GM21360 (cell line): ENCODE measurements around the gene TMEM125.

Experiments used
- ATAC-seq: cut with Tn5 transposase; IDR thresholded peaks from one replicate; pipeline ENCODE4 v1.9.1; 2021; ENCODE audit warnings: mild to moderate bottlenecking, moderate library complexity; ENCODE audit not compliant: unreplicated experiment

Gene TMEM125

DNA sequence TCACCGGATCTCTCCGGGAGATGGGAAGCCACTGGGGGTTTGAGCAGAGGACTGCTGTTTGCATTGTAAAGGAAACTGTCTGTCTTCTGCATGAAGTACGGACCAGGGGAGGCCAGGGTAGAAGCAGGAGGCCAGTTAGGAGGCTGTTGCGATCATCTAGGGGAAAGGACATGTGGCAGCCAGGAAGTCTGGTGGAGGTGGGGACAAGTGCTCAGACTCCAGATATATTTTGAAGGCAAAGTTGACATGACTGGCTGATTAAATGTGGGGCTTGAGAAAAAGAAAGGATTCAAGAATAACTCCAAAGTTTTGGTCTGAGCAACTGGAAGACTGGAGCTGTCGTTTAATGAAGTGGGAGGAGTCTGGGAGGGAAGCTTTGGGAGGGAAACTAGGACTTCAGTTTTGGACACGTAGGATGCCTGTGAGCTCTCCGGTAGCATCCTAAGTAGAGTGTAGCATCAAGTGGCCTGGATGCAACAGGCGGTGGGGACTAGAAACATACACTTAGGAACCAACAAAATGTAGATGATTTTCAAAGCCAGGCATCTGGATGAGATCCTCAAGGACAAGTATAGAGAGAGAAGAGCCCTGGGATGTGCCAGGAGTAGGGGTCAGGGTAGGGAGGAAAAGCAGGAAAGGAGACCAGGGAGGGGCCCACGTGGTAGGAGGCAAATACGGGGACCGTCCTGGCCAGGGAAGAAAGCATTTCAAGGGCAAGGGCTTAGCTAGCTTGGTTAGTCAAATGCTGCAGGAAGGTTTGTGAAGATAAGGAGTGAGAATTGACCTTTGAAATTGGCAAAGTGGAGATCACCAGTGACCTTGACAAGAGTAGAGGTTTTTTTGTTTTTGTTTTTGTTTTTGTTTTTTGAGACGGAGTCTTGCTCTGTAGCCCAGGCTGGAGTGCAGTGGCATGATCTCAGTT lies 19.3 kb downstream of the TMEM125 start:
- ATAC-seq = no peak

DNA sequence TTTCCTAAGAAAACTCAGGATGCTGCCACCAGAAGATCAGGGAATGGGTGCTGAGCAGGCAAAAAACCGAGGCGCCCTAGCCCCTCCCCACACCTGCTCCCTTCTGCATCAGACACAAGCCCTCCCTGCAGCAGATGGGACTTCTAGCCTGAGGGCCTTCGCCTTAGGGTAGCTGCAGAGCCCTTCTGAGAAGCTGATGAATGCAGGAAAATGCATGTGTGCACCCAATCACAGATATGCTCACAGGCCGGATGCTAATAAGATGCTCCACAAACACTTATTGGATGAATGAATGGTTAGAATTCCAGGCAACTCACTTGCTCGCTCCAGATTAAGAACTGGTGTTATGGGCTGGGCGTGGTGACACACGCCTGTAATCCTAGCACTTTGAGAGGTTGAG lies 22.4 kb downstream of the TMEM125 start:
- no peak for ATAC-seq

DNA sequence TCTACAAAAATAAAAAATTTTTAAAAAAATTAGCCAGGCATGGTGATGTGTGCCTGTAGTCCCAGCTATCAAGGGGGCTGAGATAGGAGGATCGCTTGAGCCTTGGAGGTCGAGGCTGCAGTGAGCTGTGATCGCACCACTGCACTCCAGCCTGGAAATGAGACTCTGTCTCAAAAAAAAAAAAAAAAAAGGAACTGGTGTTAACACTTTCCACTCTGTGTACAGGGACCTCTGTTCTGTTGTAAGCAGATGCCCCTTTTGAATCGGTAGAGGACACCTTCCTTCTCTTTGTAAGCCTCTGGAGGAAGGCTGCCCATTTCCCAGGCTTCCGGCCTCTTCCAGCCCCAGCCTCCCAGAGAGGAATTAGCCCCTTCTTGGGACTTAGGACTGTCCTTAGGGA lies 22.9 kb downstream of the TMEM125 start:
- ATAC-seq = no peak

DNA sequence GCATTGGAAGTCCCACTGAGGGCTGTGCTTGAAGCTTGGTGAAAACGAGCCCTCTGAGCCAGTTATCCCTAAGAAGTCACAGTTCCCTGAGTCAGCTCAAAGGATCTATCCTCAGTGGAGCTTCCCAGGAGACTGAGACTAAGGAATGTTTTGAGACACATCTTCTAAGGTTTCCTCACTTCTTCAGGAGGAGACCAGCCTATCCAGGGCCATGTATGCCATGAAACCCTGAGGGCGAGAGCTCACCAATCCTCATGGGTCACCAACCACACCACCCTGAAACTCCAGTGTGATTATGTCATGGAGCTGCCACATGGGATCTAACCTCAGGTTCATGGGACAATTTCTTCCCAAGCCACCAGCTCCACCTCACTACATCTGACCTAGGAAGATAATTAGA lies 23.4 kb downstream of the TMEM125 start:
- ATAC-seq = no peak

- no peak for ATAC-seq
Measured at GRCh38 chr1:43293896-43294760, 24.3 kb downstream of the TMEM125 start.

DNA sequence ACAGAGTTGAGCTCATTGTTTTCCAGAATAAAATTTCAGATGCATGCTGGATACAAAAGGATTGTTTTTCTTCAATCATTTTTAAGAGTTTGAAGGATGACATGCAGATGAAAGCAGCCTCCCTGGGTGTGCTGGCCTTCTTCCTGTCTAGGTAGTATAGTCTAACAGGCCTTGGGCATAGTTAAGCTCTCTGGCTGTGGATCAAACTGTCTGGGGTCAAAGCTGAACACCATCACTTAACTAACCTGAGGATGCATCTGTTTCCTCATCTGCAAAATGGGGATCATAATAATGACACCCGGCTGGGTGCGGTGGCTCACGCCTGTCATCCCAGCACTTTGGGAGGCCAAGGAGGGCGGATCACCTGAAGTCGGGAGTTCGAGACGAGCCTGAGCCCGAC lies 25.0 kb downstream of the TMEM125 start:
- ATAC-seq = no peak

- no peak for ATAC-seq
Measured at GRCh38 chr1:43296207-43296606, 26.4 kb downstream of the TMEM125 start.

- no peak for ATAC-seq
Measured at GRCh38 chr1:43298055-43298454, 28.3 kb downstream of the TMEM125 start.

GRCh38 chr1:43299101-43299500 lies 29.3 kb downstream of the TMEM125 start:
- no peak for ATAC-seq

GRCh38 chr1:43300378-43301094 lies 30.8 kb downstream of the TMEM125 start, which contains the start of gene TIE1:
TSS of gene TIE1 (plus strand) at chr1:43300982. CDS start at chr1:43301072, 90 bp downstream.
- no peak for ATAC-seq

DNA sequence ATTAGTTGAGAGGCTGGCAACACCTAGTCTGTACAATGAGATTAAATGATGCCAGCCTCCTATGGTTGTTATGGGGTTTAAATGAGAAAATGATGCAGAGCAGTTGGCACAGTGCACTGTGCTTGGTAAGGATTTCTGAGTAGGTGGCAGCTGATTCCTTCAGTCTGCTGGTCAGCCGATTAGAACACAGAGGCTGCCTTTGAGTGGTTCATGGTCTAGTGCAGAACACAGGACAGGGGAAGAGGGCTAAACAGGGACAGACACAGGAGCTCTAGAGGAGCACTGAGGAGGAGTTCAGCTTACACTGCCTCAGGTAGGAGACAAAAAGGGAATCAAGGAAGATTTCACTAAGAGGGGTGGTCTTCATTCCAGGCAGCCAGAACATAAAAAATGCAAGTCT lies 32.4 kb downstream of the TMEM125 start:
- no peak for ATAC-seq

DNA sequence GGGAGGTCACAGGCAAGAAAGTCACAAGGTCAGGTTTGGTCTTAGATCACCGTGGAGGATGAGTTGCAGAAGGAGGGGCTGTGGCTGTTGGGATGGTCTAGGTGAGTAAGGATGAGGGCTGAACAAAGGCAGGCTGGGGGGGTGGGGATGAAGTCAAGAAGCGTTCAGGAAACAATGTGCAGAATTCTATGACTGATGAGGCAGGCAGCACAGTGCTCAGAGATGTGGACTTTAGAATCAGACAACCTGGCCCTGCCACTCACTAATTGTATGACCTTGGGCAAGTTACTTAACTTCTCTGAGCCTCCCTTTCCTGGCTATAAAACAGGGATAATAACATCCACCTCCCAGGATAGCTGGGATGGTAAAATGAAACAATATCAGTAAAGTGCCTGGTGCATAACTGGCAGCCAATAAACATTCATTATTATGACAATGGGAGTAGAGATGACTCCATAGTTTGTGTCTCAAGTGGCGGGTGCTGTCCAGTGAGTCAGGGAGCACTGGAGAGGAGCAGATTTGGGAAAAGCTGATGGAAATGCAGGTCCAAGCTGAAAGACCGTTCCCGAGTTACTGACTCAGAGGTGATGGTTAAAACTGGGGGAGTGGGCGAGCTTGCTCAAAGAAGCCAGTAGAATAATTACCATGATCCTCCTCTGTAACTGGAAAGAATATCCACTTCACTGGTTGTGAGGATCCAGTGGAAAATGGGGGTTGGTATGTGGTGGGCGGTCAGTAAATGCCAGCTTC lies 33.1 kb downstream of the TMEM125 start:
- ATAC-seq = no peak

DNA sequence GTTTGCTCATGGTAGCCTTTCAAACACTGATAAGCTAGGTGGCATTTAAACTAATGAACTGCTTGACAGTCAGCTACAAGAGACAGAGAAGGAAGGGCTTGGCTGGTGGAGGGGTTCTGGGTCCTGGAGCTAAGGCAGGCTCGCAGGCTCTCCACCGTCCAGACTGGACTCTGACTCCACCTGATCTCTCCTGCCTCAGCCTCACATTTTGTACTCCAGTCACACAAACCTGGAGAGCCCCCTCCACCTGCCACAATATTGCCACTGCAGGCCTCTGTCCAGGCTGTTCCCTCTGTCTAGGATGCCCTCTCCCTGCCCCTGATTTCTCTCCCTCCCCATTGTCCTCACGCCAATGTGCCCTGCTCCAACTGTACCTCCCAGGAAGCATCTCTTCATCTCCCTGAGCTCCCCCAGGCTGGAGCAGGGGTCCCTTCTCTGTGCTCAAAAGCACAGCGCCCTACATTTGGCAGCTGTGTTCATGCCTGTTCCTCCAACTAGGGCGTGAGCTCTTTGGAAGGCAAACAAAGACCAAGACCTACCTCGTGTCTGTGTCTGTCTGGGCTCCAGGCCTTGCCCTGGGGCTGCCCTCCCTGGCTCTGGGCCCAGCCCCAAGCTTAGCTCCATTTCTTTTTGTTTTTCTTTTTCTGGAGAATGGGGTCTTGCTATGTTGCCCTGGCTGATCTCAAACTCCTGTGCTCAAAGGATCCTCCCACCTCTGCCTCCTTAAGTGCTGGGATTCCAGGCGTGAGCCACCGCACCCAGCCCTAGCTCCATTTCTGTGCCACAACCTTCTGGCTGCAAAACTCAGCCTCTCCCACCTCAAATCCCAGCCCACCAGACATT lies 33.9 kb downstream of the TMEM125 start:
- no peak for ATAC-seq

DNA sequence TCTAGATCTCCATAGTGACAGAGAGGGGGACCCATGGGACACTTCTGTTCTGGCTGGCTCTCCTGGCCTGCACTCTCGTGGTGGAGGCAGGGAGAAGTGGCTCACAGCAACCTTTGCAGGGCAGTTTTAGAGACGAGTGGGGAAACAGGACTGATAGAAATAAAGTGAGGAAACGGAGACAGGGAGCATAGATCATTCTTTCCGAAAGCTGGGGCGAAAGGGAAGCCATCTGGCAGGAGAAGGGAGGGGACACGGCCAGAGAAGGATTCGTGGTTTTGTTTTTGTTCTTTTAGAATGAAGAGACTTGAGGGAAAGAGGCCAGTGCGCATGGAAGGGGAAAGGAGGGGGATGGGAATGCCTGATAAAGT lies 34.5 kb downstream of the TMEM125 start:
- no peak for ATAC-seq

GRCh38 chr1:43304771-43305300 lies 35.1 kb downstream of the TMEM125 start:
- no peak for ATAC-seq

DNA sequence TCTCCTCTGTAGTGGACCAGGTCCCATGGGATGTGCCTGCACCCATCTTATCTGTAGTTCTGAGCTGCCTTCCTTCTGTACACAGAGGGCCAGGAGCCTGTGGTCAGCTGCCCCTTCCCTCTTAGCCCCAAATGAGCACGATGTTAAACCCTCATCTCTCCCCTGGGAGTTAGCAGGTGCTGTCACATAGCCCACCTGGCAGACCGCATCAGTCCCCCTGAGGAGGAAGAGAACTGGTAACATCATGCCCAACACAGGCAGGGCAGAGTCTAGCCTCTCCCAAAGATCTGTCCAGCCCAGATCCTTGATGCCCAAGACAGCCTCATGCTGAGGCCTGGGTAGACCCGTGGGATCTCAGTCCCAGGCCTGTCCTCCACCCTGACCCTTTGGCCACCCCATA lies 35.7 kb downstream of the TMEM125 start:
- no peak for ATAC-seq

- no peak for ATAC-seq
Measured at GRCh38 chr1:43305926-43306687, 36.3 kb downstream of the TMEM125 start.

- no peak for ATAC-seq
Measured at GRCh38 chr1:43306688-43307457, 37.1 kb downstream of the TMEM125 start.
